GM21528 (cell line): Measurements from ENCODE around the gene MTMR3.
"Not testable (repeated sequence)": the region's sequence is repeated elsewhere in the genome, so short reads cannot be mapped to it uniquely, and the experiment has no call there.

Source experiments
- ATAC-seq: cut with Tn5 transposase; IDR thresholded peaks from one replicate; pipeline ENCODE4 v1.9.1; 2021; ENCODE audit warnings: mild to moderate bottlenecking, moderate library complexity; ENCODE audit not compliant: unreplicated experiment, low FRiP score

MTMR3 gene

DNA sequence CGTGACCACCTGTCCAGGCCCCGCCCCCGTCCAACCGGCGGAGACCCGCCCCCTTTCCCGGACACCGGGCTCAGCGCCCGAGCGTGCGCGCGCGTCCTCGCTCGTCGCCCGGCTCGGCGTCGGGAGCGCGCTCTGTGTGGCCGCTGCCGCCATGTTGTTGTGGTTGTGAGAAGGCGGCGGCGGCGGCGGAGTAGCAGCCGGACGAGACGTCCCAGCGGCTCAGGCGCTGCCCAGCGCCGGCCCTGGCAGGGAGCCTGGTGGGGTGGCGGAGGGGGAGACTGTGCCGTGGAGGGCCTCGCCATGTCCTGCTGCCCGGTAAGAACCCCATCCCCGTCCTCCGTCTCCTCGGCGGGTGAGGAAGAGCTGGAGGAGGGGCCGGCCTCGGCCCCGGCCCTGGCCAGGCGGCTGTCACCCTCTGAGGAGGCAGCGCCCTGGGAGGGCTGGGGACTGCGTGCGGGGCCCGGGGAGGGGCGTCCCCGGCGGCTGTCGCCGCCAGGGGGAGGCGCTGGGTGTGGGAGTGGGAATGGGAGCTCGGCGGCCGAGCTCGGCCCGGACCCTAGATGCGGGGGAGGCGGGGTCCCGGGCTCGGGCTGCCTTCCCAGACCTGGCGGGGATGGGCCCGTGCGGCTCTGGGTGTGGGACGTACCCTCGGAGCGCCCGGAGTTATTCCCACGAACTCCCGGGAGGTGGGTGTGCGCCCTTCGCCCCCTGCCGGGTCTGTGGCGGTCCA lies at the start of gene MTMR3:
MTMR3 (plus strand) TSS at position 130 of the 730 bp plus-strand sequence. CDS start 87,886 bp downstream, outside the sequence.
- peak; percentile 78 for ATAC-seq

DNA sequence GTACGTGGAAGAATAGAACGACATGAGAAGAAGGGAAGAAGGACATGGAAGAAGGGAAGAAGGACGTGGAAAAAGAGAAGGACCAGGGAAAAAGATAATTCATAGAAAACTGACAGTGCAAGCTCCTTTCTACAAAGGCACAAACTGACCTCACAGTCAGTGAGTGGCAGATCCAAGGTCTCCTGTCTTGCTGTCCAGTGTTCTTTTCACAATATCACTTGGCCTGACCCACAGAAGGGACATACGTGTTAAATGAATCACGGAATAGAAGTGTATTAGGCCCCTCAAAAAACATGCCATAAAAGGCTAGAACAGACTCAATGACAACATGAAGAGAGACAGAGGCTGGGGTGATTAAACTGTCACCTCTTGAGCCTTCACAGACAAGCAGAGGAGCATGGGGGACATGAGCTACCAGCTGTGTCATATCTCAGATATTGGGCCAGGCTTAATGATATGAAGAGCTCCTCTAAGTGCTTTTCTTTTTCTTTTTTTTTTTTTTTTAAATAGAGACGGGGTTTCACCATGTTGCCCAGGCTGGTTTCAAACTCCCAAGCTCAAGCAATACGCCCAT lies 49.5 kb upstream of the MTMR3 start:
- no peak for ATAC-seq

DNA sequence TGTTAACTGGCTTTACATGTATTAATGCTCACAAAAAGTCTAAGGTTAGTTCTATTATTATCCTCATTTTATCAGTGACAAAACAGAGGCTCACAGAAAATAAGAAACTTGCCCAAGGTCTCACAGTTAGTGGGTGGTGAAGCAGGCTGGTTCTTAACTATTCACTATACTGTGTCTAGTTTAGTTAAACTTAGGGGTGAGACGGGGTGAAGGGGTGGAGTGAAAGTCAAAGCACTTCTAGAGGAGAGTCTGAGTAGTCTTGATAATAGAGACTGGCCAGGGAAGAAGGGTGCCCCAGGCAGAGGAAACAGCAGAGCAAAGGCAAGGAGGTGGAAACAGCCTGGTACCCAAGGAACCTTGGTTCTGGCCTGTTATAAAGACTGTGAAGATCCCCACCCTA lies 48.9 kb upstream of the MTMR3 start:
- no peak for ATAC-seq

DNA sequence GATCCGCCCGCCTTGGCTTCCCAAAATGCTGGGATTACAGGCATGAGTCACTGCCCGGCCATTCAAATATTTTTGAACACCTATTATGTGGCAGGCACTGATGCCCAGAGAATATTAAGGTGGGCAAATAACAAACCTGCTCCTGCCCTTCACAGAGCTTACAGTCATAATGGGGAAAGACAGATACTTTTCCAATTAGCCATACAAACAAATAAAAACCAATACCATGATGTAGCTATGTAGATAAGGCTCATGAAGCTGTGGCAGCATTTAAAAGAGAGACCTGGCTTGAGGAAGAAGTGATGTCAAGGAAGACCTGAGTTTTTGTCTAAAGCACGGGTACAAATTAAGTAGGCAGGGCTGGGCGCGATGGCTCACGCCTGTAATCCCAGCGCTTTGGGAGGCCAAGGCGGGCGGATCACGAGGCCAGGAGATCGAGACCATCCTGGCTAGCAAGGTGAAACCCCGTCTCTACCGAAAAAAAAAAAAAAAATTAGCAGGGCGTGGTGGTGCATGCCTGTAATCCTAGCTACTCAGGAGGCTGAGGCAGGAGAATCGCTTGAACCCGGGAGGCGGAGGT lies 46.1 kb upstream of the MTMR3 start:
- not testable (repeated sequence) for ATAC-seq

DNA sequence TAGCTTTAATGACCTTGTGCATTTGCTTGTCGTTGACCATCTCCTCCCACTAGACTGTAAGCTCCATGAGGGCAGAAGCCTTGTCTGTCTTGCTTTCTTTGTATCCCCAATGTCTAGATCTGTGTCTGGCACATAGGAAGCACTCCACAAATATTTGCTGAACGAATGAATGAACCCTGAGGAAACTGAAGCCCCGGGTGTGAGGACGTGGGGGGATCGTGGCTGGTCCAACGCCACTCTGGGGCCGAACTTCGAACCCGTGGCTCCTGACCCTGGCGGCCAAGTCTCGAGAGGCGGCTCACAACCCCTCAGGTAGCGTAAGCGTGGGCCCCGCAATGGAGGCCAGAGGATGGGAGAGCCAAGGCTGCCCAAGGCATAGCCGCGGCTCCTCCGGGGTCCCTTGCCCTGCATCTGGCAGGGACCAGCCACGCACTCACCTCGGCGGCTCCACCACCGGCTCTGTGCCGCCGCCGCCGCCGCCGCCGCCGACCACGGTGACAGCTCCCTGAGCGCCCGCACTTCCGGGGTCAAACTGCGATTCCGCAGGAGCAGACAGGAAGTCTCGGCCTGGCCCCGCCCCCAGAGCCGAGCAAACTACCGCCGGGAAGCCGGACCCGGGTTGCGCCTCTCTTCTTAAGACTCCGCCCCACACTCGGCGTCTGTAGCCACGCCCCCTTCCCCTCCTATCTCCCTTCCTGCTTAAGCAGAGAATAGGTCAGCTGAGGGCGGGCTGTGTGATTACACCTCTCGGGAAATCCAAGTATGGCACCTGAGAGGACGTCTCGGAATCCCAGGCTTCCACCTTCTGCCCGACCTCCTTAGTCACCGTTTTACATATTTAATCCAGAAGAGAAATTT lies 45.0 kb upstream of the MTMR3 start, which contains the start of gene ASCC2:
ASCC2 (minus strand) TSS at position 534 of the 858 bp plus-strand sequence. CDS start 5,949 bp downstream, outside the sequence.
- peak; percentile 84 for ATAC-seq

DNA sequence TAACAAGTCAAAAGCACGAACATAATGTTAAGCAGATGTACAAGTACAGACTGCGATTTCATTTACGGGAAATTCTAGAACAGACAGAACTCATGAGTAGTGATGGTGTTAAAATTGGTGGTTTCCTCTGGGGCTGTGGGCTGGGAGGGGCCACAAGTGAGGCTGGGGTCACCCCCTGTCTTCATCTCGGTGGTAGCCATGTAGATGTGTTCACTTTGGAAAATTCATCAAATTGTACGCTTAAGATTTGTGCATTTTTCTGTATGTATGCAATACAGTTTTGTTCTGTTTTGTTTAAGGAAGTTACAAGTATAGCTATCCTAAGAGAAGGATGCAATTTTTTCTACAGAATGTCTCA lies 44.4 kb upstream of the MTMR3 start:
- no peak for ATAC-seq

DNA sequence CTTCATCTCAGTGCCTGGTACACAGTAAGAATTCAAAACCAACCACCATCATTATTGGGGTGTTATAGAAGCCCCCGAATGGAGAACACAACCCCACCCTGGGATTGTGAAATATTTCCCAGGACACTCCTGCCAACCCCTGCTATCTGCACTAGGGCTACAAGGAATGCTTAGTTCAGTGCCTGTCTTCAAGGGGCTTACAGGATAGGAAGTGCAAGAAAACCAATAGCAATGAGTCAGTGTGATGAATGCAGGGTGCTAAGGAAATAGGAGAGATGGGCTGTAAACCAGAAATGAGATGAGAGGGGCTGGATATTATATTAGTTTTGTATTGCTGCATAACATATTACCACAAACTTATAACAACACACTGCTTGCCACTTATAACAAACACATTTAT lies 43.9 kb upstream of the MTMR3 start:
- no peak for ATAC-seq

DNA sequence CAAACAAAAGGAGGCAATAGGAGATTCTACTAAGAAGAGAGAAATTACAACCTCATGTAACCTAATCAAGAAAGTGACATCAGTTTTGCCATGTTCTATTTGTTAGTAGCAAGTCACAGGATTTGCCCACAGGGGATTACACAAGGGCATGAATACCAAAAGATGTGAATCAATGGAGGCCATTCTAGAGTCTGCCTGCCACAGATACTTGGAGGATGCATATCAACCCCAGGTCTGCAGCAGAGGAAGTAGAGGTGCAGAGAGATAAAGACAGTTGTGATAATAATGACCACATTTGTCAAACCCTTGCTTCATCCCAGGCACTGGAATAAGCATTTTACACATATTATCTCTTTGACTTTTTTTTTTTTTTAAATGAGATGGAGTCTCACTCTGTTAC lies 42.5 kb upstream of the MTMR3 start:
- ATAC-seq = no peak

DNA sequence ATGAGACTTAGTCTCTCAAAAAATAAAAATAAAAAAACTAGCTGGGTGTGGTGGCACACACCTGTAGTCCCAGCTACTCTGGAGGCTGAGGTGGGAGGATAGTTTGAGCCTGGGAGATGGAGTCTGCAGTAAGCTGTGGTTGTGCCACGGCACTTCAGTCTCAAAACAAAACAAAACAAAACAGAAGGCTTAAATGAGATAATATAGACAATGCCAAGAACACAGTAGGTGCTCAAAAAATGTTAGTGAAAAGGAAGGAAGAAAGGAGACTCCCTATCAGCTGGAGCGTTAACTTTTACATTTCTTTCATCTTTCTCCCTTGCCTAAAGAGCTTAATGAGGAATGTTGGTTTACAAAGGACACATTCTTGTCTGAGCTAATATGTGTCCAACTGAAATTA lies 40.8 kb upstream of the MTMR3 start:
- no peak for ATAC-seq

DNA sequence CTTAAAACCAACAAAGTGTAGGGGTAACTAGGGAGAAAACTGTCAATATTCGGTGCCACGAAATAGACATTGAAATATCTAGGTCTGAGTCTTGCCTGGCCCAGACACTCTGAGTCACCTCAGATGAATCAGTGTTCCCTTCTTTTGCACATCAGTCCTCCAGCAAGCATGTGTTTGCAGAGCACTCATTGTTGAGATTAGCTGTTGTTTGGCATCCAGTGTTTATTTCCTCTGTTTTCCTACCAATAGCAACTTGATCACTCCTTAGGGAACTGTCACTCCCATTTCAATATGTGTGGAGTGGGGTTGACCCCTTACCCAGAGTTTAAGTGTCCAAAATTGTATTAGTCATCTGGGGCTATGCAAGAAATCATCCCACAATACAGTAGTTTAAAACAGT lies 40.2 kb upstream of the MTMR3 start:
- no peak for ATAC-seq

DNA sequence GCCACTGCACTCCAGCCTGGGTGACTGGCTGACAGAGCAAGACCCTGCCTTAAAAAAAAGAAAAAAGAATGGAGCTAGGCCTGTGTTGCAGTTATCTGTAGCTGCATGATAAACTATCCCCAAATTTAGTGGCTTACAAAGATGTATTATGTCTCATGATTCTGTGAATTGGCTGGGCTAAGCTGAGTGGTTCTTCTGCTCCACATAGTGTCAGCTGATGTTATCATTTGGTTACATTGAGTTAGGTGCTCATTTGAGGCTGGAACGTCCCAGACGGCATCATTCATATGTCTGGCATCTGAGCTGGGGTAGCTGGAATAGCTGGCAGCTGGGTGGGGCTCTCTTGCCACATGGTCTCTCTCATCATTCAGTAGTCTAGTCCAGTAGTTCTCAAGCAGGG lies 36.7 kb upstream of the MTMR3 start:
- no peak for ATAC-seq

DNA sequence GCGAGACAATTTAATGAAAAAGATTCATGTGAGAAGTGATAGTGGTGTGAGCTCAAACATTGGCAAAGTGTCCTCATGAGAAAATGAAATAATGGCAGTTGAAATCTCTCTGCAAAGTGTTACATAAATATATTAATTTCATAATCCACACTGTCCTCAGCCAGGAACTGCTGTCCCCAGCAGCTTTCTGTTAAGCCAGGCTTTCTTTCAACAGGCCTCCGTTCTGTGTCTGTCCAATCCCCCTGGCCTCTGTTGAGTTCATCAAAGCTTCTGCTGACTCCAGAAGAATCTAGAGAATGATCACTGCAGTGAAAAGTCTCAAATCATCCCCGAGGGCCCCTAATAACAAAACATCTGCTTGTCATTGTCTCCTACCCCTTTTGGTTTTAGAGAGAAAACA lies 34.9 kb upstream of the MTMR3 start:
- ATAC-seq = no peak

DNA sequence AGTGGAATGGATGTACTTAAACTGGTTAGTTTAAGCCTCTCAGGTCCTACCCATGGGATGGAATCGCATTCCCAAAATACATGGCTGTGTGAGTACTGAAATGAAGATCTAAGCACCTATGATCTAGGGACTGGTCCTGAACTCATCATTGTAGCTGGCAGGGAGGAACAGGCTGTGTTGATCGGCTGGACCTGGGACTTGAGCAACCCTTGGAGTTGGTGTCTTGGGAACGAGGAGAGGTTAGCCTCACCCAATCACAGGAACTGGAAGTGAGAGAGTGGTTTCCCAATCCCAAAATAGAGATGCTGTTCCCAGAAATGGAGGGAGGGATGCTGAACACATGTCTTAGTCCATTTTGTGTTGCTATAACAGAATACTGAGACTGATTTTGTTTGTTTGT lies 28.5 kb upstream of the MTMR3 start:
- ATAC-seq = no peak

DNA sequence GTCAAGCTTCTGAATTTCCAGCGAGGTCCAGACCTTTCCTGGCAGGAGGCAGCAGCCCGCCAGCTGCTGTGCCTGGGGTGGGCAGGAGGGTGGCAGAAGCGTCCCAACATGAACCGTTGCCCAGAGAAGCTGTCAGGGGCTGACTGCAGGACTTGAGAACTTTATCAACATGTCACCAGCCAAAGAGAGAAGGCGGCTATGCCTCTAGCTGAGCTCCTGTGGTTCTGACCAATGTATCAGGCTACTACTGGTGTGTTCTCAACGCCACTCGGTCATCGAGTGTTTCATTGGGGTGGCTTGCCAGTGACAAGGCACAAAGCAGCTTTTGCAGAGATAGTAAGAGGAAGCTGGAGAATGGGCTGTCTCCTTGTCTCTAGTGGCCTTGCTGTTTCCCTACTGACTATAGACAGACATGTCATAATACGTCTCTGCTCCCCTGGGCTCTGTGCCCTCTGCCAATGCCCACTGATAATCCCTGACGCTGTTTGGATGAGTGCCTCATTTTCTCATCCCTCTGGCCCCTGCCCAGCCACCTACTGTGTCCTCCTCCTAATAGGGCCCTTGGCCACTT lies 27.3 kb upstream of the MTMR3 start:
- no peak for ATAC-seq

DNA sequence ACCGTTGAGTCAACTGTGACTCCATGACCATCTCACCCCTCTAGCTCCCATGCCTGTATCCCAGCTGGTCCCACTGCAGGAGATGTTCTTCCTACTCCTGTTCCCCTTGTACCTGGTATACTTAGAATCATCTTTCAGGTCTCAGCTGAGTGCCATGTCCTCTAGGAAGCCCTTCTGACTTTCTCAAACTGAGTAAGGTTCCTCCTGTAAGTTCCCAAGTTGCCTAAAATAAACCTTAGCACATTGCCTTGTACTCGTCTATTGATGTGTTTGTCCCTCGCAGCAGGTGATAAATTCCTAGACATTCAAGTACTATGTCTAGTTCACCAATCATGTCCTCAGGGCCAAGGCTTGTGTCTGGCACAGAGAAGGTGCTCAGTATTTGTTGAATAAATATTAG lies 26.5 kb upstream of the MTMR3 start:
- ATAC-seq = no peak

DNA sequence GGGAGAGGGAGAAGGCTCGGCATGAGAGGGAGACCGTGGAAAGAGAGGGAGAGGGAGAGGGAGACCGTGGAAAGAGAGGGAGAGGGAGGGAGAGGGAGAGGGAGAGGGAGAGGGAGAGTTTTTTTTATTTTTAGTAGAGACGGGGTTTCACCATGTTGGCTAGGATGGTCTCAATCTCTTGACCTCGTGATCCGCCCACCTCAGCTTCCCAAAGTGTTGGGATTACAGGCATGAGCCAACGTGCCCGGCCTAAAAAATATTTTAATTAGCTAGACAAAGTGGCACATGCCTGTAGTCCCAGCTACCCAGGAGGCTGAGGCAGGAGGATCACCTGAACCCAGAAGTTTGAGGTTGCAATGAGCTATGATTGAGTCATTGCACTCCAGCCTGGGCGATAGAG lies 23.9 kb upstream of the MTMR3 start:
- not testable (repeated sequence) for ATAC-seq

DNA sequence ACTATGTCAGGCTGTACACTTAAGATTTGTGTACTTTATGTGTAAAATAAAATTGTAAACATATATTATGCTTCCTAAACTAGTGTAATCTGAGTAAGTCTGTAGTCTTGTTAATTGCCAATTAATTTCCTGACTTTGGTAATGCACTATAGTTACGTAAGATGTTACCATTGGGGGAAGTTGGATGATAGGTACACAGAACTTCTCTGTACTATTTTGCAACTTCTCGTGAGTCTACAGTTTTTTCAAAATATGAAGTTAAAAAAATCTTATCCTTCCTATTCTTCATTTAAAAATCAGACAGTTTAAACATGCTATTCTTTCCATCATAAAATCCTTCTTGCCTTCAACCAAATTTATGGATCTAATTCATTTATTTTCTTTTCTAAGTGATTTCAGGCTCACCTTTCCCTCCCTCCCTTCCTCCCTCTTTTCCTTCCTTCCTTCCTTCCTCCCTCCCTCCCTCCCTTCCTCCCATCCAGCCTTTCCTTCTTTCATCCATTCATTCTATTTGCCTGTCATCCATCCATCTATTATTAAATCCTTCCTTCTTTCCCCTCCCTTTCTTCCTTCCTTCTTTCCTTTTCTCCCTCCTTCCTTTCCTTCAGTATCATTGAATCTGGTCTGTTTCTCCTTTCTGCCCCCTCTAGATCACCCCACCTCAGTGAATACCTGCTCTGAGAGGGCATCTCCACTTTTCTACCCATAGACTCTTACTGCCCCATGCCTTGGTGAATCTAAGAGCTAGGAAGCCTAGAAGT lies 22.8 kb upstream of the MTMR3 start:
- ATAC-seq = no peak

DNA sequence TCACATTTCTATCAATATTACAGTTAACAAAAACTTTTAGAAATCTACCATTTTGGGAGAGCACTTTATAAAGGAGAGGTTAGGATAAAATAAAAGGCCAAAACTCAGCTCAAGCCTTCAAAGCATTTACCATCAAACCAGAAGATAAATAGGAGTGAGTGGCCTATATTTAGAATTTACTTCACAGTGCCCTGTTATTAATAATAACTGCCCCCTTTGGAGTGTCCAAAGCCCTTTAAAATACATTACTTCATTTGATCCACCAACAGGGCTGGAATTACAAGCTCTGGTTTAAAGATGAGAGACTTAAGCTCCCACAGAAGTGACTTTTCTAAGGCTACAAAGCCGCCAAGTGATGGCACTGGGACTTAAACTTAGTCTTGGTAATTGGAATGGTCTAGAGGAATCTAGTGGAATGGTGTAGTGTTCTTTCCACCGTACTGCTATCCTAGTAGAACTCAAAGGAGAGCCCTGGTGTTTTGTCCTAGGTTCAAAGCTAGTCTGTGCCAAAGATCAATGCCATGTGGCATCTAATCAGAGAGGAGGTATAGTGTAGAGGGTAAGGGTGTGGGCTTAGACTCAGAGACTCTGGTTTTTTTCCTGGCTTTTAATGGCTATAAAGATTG lies 21.2 kb upstream of the MTMR3 start:
- no peak for ATAC-seq

DNA sequence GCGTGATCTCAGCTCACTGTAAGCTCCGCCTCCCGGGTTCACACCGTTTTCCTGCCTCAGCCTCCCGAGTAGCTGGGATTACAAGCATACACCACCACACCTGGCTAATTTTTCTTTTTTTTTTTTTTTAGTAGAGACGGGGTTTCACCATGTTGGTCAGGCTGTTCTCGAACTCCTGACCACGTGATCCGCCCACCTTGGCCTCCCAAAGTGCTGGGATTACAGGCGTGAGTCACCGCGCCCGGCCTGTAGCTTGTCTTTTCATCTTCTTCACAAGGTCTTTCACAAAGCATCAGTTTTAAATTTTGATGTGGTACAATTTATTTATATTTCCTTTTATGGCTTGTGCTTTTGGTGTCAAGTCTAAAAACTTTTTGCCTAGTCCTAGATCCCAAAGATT lies 17.4 kb upstream of the MTMR3 start:
- not testable (repeated sequence) for ATAC-seq

DNA sequence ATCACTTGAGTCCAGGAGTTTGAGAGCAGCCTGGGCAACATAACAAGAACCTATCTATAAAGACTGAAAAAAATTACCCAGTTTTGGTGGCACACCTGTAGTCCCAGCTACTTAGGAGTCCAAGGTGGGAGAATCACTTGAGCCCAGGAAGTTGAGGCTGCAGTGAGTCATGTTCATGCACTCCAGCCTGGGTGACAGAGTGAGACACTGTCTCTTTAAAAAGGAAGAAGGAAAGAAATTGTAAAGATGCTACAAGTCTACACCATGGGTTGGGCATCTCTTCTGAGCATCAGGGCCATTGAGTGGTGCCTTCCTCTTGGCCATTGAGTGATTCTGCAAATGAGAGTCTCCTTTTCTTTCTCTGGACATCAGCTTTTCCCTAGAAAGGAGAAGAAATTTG lies 15.7 kb upstream of the MTMR3 start:
- ATAC-seq = no peak
